ENCODE results near the gene TRIM65.

DNA sequence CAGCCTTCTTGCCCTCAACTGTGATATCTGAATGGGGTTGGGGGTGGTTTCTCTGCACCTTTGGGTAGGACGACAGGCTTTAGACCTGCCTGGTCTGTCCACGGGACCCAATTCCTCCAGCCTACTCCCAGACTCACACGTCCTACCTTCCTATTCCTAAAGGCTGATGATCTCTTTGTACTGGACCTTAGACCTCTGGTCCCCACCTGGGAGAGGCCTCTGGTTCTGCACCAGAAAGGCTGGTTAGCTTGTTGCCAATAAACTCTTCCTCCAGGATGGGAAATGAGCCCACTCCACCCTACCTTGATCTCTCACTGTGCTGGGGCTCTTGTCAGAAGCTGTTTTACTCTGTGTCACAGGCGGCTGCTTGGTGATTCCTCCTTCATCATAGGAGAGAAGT is 29.7 kb upstream of the TRIM65 start:
- TF ChIP-seq EZH2 (IDR thresholded peaks at IDR 0.05): no peak
- no peak for TF ChIP-seq POLR2AphosphoS5 (IDR thresholded peaks at IDR 0.05; ENCODE audit: borderline replicate concordance, low read depth, low read length)
- TF ChIP-seq FOXP2 (optimal IDR thresholded peaks at IDR 0.05; ENCODE audit: control extremely low read depth, extremely low read length, insufficient read depth): no peak
